ENCODE measurements around the gene CILP. TPM values are rescaled to one million over a fixed set of nuclear protein-coding genes. Genes with fewer than 3 reads are reported as not detected.

Gene CILP
- total RNA-seq, 2 donors from 2014 or later = 2.2 to 32.0 TPM

- Histone ChIP-seq H3K4me1 (no peaks in the 10 kb centered on the region), H3K27ac (no peak overlapping the region), H3K9me3 (no peaks in the 10 kb centered on the region), H3K4me3 (no peak overlapping the region), H3K27me3 (no peaks in the 10 kb centered on the region), H3K36me3 (peaks cover 31% of the 10 kb centered on the region)
- TF ChIP-seq, protein P1, sequence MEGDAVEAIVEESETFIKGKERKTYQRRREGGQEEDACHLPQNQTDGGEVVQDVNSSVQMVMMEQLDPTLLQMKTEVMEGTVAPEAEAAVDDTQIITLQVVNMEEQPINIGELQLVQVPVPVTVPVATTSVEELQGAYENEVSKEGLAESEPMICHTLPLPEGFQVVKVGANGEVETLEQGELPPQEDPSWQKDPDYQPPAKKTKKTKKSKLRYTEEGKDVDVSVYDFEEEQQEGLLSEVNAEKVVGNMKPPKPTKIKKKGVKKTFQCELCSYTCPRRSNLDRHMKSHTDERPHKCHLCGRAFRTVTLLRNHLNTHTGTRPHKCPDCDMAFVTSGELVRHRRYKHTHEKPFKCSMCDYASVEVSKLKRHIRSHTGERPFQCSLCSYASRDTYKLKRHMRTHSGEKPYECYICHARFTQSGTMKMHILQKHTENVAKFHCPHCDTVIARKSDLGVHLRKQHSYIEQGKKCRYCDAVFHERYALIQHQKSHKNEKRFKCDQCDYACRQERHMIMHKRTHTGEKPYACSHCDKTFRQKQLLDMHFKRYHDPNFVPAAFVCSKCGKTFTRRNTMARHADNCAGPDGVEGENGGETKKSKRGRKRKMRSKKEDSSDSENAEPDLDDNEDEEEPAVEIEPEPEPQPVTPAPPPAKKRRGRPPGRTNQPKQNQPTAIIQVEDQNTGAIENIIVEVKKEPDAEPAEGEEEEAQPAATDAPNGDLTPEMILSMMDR (IDR thresholded peaks at IDR 0.05) = no peak
- no peak for DNase-seq (ENCODE audit: low spot score)
Measured at GRCh38 chr15:65163041-65163440, 48.2 kb downstream of the CILP start.

GRCh38 chr15:65156692-65157091, 54.6 kb downstream of the CILP start:
- TF ChIP-seq, protein P1 (IDR thresholded peaks at IDR 0.05) = no peak
- H3K27me3 ChIP-seq = no peaks in the 10 kb centered on the region
- peaks cover 68% of the 10 kb centered on the region for H3K36me3 ChIP-seq
- no peaks in the 10 kb centered on the region for H3K9me3 ChIP-seq
- H3K4me1 ChIP-seq = no peaks in the 10 kb centered on the region
- DNase-seq (ENCODE audit: low spot score) = no peak
- no peak overlapping the region for H3K27ac ChIP-seq
- no peak overlapping the region for H3K4me3 ChIP-seq

GRCh38 chr15:65154720-65155119, 56.6 kb downstream of the CILP start:
- no peak for DNase-seq (ENCODE audit: low spot score)
- Histone ChIP-seq H3K4me3 (no peak overlapping the region), H3K4me1 (no peaks in the 10 kb centered on the region), H3K27me3 (no peaks in the 10 kb centered on the region), H3K36me3 (peaks cover 84% of the 10 kb centered on the region), H3K27ac (no peak overlapping the region), H3K9me3 (no peaks in the 10 kb centered on the region)
- TF ChIP-seq, protein P1 (IDR thresholded peaks at IDR 0.05) = no peak

DNA sequence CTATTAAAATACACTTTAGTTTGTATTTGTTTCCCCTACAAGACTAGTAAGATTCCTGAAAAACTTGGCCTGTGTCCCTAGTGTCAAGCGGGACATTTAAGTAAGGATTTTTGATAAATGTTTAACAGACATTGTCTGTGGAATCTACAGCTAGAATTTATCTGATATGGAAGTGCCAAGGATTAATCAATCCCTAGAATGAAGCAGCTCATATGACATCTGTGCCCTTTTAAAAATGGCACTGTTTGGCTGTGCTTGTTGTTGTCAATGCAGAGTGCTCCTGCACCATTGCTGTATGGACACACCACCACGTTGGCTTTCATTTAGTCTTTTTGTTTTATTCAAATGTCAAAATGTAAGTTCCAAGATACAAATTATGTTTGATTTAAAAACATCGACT, 63.4 kb downstream of the CILP start:
- Histone ChIP-seq H3K9me3 (no peaks in the 10 kb centered on the region), H3K27ac (no peak overlapping the region), H3K36me3 (peaks cover 52% of the 10 kb centered on the region), H3K27me3 (no peaks in the 10 kb centered on the region), H3K4me1 (no peaks in the 10 kb centered on the region), H3K4me3 (no peak overlapping the region)
- TF ChIP-seq, protein P1 (IDR thresholded peaks at IDR 0.05) = no peak
- DNase-seq (ENCODE audit: low spot score) = no peak

DNA sequence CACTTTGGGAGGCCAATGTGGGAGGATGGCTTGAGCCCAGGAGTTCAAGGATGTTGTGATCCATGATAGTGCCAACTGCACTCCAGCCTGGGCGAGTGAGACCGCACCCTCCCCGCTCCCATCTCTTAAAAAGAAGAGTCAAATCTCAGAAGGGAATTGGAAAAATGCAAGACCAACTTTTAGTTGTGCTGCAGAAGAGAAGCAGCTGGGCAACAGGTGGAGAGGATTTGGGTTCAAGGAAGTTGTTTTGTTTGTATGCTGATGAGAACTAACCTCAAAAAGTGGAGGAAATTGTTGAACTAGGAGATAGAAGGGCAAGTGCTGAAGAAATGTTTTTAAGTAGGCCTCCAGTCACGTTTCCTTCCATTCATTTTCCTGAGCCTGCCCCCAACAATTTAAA, 64.8 kb downstream of the CILP start:
- Histone ChIP-seq H3K4me1 (no peaks in the 10 kb centered on the region), H3K9me3 (no peaks in the 10 kb centered on the region), H3K27me3 (no peaks in the 10 kb centered on the region), H3K27ac (no peak overlapping the region), H3K4me3 (no peak overlapping the region), H3K36me3 (peaks cover 37% of the 10 kb centered on the region)
- TF ChIP-seq, protein P1 (IDR thresholded peaks at IDR 0.05) = no peak
- no peak for DNase-seq (ENCODE audit: low spot score)

Other genes with a start within 250 kb of the CILP start
- gene SPG21, start 221.6 kb downstream of the CILP start, total RNA-seq = 10 to 100 TPM; 48.8 to 52.8 TPM
- 10 to 100 TPM; 24.1 to 25.9 TPM for gene MTFMT, start 181.8 kb downstream of the CILP start, total RNA-seq
- gene SLC51B, start 166.1 kb downstream of the CILP start, total RNA-seq = not detected
- 100 to 1,000 TPM in 1 of 2 donors, 10 to 100 TPM in 1; 83.3 to 183 TPM for gene RASL12, start 143.5 kb downstream of the CILP start, total RNA-seq
- gene KBTBD13, start 134.7 kb downstream of the CILP start, total RNA-seq = 1 to 10 TPM; 2.6 to 4.4 TPM
- 1 to 10 TPM in 1 of 2 donors, under 1 TPM in 1; 0.48 to 1.1 TPM for gene UBAP1L, start 96.3 kb downstream of the CILP start, total RNA-seq
- gene PDCD7, start 77.7 kb downstream of the CILP start, total RNA-seq = 10 to 100 TPM in 1 of 2 donors, 1 to 10 TPM in 1; 8.9 to 13.3 TPM
- gene CLPX, start 26.1 kb downstream of the CILP start, total RNA-seq = 10 to 100 TPM; 28.8 to 39.5 TPM
- 1 to 10 TPM; 5.2 to 5.8 TPM for gene PARP16, start 75.4 kb upstream of the CILP start, total RNA-seq
- not detected for gene RNU5A-1, start 84.6 kb upstream of the CILP start, total RNA-seq
- gene RNU5B-1, start 93.2 kb upstream of the CILP start, total RNA-seq = not detected
- not detected for gene IGDCC3, start 166.5 kb upstream of the CILP start, total RNA-seq
- 1 to 10 TPM in 1 of 2 donors, under 1 TPM in 1; 0.86 to 2.3 TPM for gene IGDCC4, start 211.5 kb upstream of the CILP start, total RNA-seq

Measured in right atrium auricular region (tissue), 2 donors.